LNCaP clone FGC (cell line): ENCODE measurements around the gene ZNF611.

ENCODE experiments used
- DNase-seq: peaks from one replicate; pipeline ENCODE4 v3.0.0-alpha.2; 2011; ENCODE audit warnings: low read depth
- H3K4me3 ChIP-seq: 2 replicates; pipeline ENCODE4 v1.5.1; 2011; ENCODE audit warnings: mild to moderate bottlenecking, low read depth, low read length, control low read depth
- TF ChIP-seq, protein P1 (sequence below): IDR thresholded peaks from 2 replicates; pipeline ENCODE4 v1.5.1; 2012; ENCODE audit warnings: mild to moderate bottlenecking; ENCODE audit not compliant: control insufficient read depth, insufficient read depth; ENCODE audit errors: extremely low read depth

Gene ZNF611

DNA sequence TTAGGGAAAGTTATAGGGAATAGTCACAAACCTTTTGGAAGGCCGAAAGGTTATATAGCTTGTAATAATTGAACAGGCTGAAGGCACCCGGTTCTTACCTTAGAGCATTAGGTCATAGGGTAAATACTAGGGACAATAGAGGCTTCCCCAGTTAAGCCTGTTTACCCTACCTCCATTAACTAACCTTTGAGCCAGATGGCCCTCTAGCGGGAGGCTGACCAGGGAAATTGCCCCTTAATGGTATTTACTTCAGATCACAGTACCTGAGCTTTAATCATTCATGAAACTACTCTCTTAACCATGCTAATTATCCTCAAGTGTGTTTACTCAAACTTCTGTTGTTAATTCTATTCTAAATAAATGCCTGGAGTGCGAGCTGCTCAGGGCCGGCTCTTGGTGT, 76.2 kb downstream of the ZNF611 start:
- TF ChIP-seq, protein P1, sequence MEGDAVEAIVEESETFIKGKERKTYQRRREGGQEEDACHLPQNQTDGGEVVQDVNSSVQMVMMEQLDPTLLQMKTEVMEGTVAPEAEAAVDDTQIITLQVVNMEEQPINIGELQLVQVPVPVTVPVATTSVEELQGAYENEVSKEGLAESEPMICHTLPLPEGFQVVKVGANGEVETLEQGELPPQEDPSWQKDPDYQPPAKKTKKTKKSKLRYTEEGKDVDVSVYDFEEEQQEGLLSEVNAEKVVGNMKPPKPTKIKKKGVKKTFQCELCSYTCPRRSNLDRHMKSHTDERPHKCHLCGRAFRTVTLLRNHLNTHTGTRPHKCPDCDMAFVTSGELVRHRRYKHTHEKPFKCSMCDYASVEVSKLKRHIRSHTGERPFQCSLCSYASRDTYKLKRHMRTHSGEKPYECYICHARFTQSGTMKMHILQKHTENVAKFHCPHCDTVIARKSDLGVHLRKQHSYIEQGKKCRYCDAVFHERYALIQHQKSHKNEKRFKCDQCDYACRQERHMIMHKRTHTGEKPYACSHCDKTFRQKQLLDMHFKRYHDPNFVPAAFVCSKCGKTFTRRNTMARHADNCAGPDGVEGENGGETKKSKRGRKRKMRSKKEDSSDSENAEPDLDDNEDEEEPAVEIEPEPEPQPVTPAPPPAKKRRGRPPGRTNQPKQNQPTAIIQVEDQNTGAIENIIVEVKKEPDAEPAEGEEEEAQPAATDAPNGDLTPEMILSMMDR = no peak
- H3K4me3 ChIP-seq = no peak overlapping the region
- DNase-seq = no peak

- no peak for DNase-seq
- H3K4me3 ChIP-seq = no peak overlapping the region
- TF ChIP-seq, protein P1 = no peak
Measured at GRCh38 chr19:52653161-52653560, 81.7 kb downstream of the ZNF611 start.
